GM12878 (cell line): ENCODE results near the gene NMUR1.

Experiments
- MXI1 ChIP-seq: fragments of 150-350 bp; IDR thresholded peaks from 2 replicates; pipeline ENCODE4 v1.6.1; 2011; ENCODE audit warnings: low read depth, mild to moderate bottlenecking, inconsistent platforms, low read length, improper control_type of control experiment
- SPI1 ChIP-seq: IDR thresholded peaks from 2 replicates; pipeline ENCODE4 v1.6.1; 2011; ENCODE audit warnings: low read depth, mild to moderate bottlenecking, low read length, moderate library complexity, borderline replicate concordance; ENCODE audit not compliant: insufficient read depth
- SRF ChIP-seq, 2 experiments: IDR thresholded peaks; 2 replicates each; pipeline ENCODE4 v1.6.1; 2011; ENCODE audit warnings: low read depth in 2 of 2, low read length in 2 of 2, mild to moderate bottlenecking in 1 of 2, moderate library complexity in 1 of 2
- ZNF274 ChIP-seq: IDR thresholded peaks from one replicate; pipeline ENCODE4 v1.8.0; 2011; ENCODE audit not compliant: insufficient read length, insufficient read depth
- TF ChIP-seq, protein P1 (sequence below): IDR thresholded peaks from 2 replicates; pipeline ENCODE4 v1.6.1; 2012; ENCODE audit warnings: low read depth, low read length, improper control_type of control experiment

DNA sequence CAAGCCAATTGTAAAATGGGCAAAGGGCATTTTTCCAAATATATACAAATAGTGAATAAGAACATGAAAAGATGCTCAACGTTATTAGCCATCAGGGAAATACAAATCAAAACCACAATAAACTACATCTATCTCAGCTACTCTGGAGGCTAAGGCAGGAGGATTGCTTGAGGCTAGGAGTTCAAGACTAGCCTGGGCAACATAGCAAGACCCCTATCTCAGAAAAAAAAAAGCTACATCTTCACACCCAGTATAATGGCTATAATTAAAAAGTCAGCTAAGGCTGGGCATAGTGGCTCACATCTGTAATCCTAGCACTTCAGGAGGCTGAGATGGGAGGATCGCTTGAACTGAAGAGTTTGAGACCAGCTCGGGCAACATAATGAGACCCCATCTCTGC, 53.3 kb downstream of the NMUR1 start:
- TF ChIP-seq, protein P1, sequence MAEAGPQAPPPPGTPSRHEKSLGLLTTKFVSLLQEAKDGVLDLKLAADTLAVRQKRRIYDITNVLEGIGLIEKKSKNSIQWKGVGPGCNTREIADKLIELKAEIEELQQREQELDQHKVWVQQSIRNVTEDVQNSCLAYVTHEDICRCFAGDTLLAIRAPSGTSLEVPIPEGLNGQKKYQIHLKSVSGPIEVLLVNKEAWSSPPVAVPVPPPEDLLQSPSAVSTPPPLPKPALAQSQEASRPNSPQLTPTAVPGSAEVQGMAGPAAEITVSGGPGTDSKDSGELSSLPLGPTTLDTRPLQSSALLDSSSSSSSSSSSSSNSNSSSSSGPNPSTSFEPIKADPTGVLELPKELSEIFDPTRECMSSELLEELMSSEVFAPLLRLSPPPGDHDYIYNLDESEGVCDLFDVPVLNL = no peak
- TF ChIP-seq ZNF274 (no peak), MXI1 (no peak), SPI1 (no peak), SRF (IDR thresholded peaks at IDR 0.05; ENCODE audit: low read depth in 2 of 2, low read length in 2 of 2) (no peak)
